Tibial nerve (tissue), 4 donors: ENCODE results near the gene SFTPA1. TPM values are rescaled to one million over a fixed set of nuclear protein-coding genes. Genes with fewer than 3 reads are reported as not detected.
"Not testable (repeated sequence)": the region's sequence is repeated elsewhere in the genome, so short reads cannot be mapped to it uniquely, and the experiment has no call there.

Source experiments
- DNase-seq, 2 donors: peaks; one replicate each; pipeline ENCODE4 v3.0.0-alpha.2; 2019; ENCODE audit warnings: low spot score in 2 of 2
- H3K27ac ChIP-seq, 4 donors: fragments of 200-600 bp; sonication (generic) in 3 of 4; one replicate each; pipeline ENCODE4 v1.5.1; 2017 to 2019; ENCODE audit warnings: mild to moderate bottlenecking in 1 of 4
- H3K27me3 ChIP-seq, 2 donors: fragments of 200-600 bp; sonication (generic) in 1 of 2; one replicate each; pipeline versions ENCODE4 v1.5.1 to v1.6.0; 2017 to 2019
- H3K36me3 ChIP-seq, 3 donors: fragments of 200-600 bp; sonication (generic); one replicate each; pipeline ENCODE4 v1.5.1; 2018 to 2019
- H3K4me1 ChIP-seq, 4 donors: fragments of 200-600 bp; sonication (generic) in 3 of 4; one replicate each; pipeline ENCODE4 v1.5.1; 2017 to 2019
- H3K4me3 ChIP-seq, 4 donors: fragments of 200-600 bp; sonication (generic) in 3 of 4; one replicate each; pipeline ENCODE4 v1.5.1; 2017 to 2019; ENCODE audit warnings: mild to moderate bottlenecking in 1 of 4, moderate library complexity in 1 of 4
- H3K9me3 ChIP-seq, 4 donors: fragments of 200-600 bp; sonication (generic) in 3 of 4; one replicate each; pipeline ENCODE4 v1.5.1; 2017 to 2019
- CTCF ChIP-seq, 5 experiments: fragments of 200-600 bp in 3 of 5; fragments of 450-650 bp in 2 of 5; sonication (generic) in 3 of 5; IDR thresholded peaks; one replicate each; pipeline ENCODE4 v1.5.1; 2016 to 2019; ENCODE audit warnings: antibody characterized with exemption in 5 of 5, mild to moderate bottlenecking in 3 of 5, moderate library complexity in 2 of 5
- EP300 ChIP-seq, 2 donors: sonication (generic); formaldehyde crosslinking; IDR thresholded peaks; one replicate each; pipeline ENCODE4 v1.6.1; 2017; ENCODE audit warnings: antibody characterized with exemption in 2 of 2, mild to moderate bottlenecking in 1 of 2
- POLR2A ChIP-seq, 2 donors: fragments of 450-650 bp; IDR thresholded peaks; one replicate each; pipeline ENCODE4 v1.6.1; 2017; ENCODE audit warnings: antibody characterized with exemption in 2 of 2, mild to moderate bottlenecking in 2 of 2, moderate library complexity in 2 of 2
- WGBS, 2 donors: methylation state at CpG; one replicate each; pipeline ENCODE4 v1.1.5; 2018; 5-methylcytosine and 5-hydroxymethylcytosine counted together
- total RNA-seq, 4 donors: library from RNA; depleted of rRNA; stranded (reverse); fragments of >200 nt; gene quantifications; one replicate each; pipeline ENCODE4 v1.1.0, GENCODE V29; 2016

SFTPA1 gene
- total RNA-seq, 4 donors from 2014 or later = not detected

GRCh38 chr10:79615577-79615976, 4.8 kb downstream of the SFTPA1 start:
- 79 to 83% methylated on average over 3 of the region's 3 CpGs for WGBS, 2 donors
- H3K4me1 ChIP-seq = no peaks in the 10 kb centered on the region
- H3K4me3 ChIP-seq = no peak overlapping the region
- H3K27me3 ChIP-seq = no peaks in the 10 kb centered on the region
- no peaks in the 10 kb centered on the region for H3K36me3 ChIP-seq
- H3K27ac ChIP-seq = no peak overlapping the region
- H3K9me3 ChIP-seq = peaks cover 0 to 36% (median 4%) of the 10 kb centered on the region in 4 donors
- no peak for TF ChIP-seq EP300 (IDR thresholded peaks at IDR 0.05)
- no peak for TF ChIP-seq CTCF (IDR thresholded peaks at IDR 0.05)
- no peak for TF ChIP-seq POLR2A (IDR thresholded peaks at IDR 0.05)
- DNase-seq = no peak

GRCh38 chr10:79616164-79616563, 5.4 kb downstream of the SFTPA1 start:
- no peak for TF ChIP-seq POLR2A (IDR thresholded peaks at IDR 0.05)
- no peak for TF ChIP-seq EP300 (IDR thresholded peaks at IDR 0.05)
- no peak for TF ChIP-seq CTCF (IDR thresholded peaks at IDR 0.05)
- Histone ChIP-seq H3K4me1 (no peaks in the 10 kb centered on the region), H3K36me3 (no peaks in the 10 kb centered on the region), H3K4me3 (no peak overlapping the region), H3K27ac (no peak overlapping the region), H3K9me3 (peaks cover 0 to 36% (median 4%) of the 10 kb centered on the region in 4 donors), H3K27me3 (no peaks in the 10 kb centered on the region)
- no peak for DNase-seq
- 84 to 97% methylated on average over 1 of the region's 1 CpG for WGBS, 2 donors

DNA sequence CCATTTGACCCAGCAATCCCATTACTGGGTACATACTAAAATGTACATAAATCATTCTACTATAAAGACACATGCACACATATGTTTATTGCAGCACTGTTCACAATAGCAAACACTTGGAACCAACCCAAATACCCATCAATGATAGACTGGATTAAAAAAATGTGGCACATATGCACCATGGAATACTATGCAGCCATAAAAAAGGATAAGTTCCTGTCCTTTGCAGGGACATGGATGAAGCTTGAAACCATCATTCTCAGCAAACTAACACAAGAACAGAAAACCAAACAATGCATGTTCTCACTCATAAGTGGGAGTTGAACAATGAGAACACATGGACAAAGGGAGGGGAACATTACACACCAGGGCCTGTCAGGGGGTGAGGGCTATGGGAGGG, 12.9 kb downstream of the SFTPA1 start:
- not testable (repeated sequence) for H3K36me3 ChIP-seq, H3K27ac ChIP-seq, H3K4me1 ChIP-seq, H3K4me3 ChIP-seq, H3K27me3 ChIP-seq, DNase-seq
- H3K9me3 ChIP-seq = peaks cover 0 to 60% (median 9%) of the 10 kb centered on the region in 4 donors

DNA sequence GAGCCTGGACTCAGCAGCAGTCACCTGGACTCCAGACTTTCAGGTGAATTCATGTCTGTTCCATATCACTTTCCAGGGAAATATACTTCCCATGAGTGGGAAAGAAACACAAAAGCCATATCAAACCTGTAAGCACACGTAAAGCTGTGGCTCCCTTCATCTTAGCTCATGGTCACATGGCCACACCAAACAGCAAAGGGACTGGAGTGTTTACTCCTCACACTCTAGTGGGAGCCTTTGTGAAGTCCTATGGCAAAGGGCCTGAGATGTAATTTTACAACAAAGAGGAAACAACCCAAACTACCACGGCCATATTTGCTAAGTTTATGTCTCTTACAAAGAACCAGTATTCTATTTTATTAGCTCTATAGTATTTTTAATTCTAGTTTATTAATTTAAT, 16.3 kb downstream of the SFTPA1 start:
- WGBS, 2 donors = 89 to 95% methylated on average over 2 of the region's 2 CpGs
- no peak for DNase-seq
- Histone ChIP-seq H3K9me3 (peaks cover 0 to 38% (median 9%) of the 10 kb centered on the region in 4 donors), H3K4me3 (no peak overlapping the region), H3K36me3 (no peaks in the 10 kb centered on the region), H3K27ac (no peak overlapping the region), H3K4me1 (no peaks in the 10 kb centered on the region), H3K27me3 (no peaks in the 10 kb centered on the region)
- no peak for TF ChIP-seq POLR2A (IDR thresholded peaks at IDR 0.05)
- no peak for TF ChIP-seq EP300 (IDR thresholded peaks at IDR 0.05)
- TF ChIP-seq CTCF (IDR thresholded peaks at IDR 0.05) = no peak

- DNase-seq = no peak
- Histone ChIP-seq H3K4me3 (no peak overlapping the region), H3K27ac (no peak overlapping the region), H3K9me3 (peaks cover 0 to 29% (median 9%) of the 10 kb centered on the region in 4 donors), H3K36me3 (no peaks in the 10 kb centered on the region), H3K4me1 (no peaks in the 10 kb centered on the region), H3K27me3 (no peaks in the 10 kb centered on the region)
- TF ChIP-seq CTCF (IDR thresholded peaks at IDR 0.05) (no peak), EP300 (IDR thresholded peaks at IDR 0.05) (no peak), POLR2A (IDR thresholded peaks at IDR 0.05) (no peak)
- WGBS, 2 donors = 92% methylated on average over 4 of the region's 4 CpGs
These were observed 17.3 kb downstream of the SFTPA1 start for GRCh38 chr10:79628083-79628482.
